RWPE2 (cell line): ENCODE measurements around the gene CD8B.
A peak's percentile ranks its signal among the peaks of the same experiment; 100 is the strongest.

ENCODE experiments used
- ATAC-seq: fragments of 200-7000 bp; cut with Tn5 transposase; 3 replicates; pipeline ENCODE4 v1.9.1; 2021; ENCODE audit warnings: low read depth
- DNase-seq: peaks from one replicate; pipeline ENCODE4 v3.0.0-alpha.2; 2020; ENCODE audit warnings: low spot score
- H3K27ac ChIP-seq: fragments of 450-650 bp; 2 replicates; pipeline ENCODE4 v1.5.1; 2017; ENCODE audit warnings: mild to moderate bottlenecking; ENCODE audit not compliant: poor library complexity, severe bottlenecking
- H3K27me3 ChIP-seq: fragments of 250-450 bp; sonication (Bioruptor Pico); 2 replicates; pipeline ENCODE4 v1.5.1; 2021; ENCODE audit warnings: mild to moderate bottlenecking, moderate library complexity; ENCODE audit not compliant: insufficient read depth, poor library complexity, severe bottlenecking
- H3K36me3 ChIP-seq: fragments of 250-450 bp; sonication (Bioruptor Pico); 2 replicates; pipeline ENCODE4 v1.5.1; 2020; ENCODE audit warnings: low read depth, mild to moderate bottlenecking, moderate library complexity
- H3K4me1 ChIP-seq: fragments of 250-450 bp; sonication (Bioruptor Pico); 2 replicates; pipeline ENCODE4 v1.5.1; 2021; ENCODE audit warnings: mild to moderate bottlenecking, moderate library complexity; ENCODE audit not compliant: insufficient read depth, poor library complexity, severe bottlenecking
- H3K4me3 ChIP-seq: fragments of 250-450 bp; sonication (Bioruptor Pico); 2 replicates; pipeline ENCODE4 v1.5.1; 2021; ENCODE audit warnings: mild to moderate bottlenecking, moderate library complexity; ENCODE audit not compliant: severe bottlenecking
- H3K9me3 ChIP-seq: fragments of 250-450 bp; sonication (Bioruptor Pico); 2 replicates; pipeline ENCODE4 v1.5.1; 2021; ENCODE audit warnings: mild to moderate bottlenecking, moderate library complexity; ENCODE audit not compliant: severe bottlenecking
- TF ChIP-seq, protein P1 (sequence below): fragments of 450-650 bp; IDR thresholded peaks from one replicate; pipeline ENCODE4 v1.5.1; 2017; ENCODE audit warnings: mild to moderate bottlenecking, moderate library complexity; ENCODE audit not compliant: poor library complexity, severe bottlenecking

Gene CD8B

DNA sequence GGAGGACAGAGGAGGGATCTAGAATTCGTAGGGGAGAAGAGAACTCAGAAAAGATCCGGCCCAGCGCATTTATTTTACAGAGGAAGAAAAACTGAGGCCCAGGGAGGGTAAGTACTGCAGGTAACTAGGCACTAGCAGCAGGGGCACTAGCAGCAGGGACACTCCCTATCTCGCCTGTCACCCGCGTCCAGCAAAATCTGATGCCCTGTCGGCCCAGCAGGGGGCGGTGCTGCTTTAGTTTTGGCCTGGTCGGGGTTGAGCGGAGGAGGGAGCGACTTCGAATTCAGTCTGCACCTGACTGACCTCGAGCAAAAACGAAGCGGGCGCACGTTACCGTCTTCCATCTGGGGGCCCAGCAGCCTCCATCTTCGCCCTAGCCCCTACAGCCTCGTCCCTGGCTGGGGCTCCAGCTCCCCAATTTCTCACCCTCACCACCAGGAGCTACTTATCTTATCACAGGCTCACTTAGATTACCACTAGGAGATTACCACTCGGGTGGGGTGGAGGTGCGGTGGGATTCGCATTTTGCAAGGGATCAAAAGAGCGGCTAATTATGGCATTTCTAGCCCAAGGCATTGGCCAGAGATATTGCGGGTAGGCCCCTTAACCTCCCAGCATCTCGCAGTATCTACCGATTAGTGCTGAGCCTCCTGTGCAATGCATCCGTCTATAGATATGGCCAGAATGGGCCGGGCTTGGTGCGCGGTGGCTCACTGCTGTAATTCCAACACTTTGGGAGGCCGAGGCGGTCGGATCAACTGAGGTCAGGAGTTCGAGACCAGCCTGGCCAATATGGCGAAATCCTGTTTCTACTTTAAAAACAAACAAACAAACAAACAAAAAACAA is 53.1 kb downstream of the CD8B start:
- Histone ChIP-seq H3K36me3 (no peaks in the 10 kb centered on the region), H3K27me3 (no peaks in the 10 kb centered on the region), H3K9me3 (no peaks in the 10 kb centered on the region), H3K27ac (no peak overlapping the region), H3K4me1 (no peaks in the 10 kb centered on the region), H3K4me3 (peak overlapping the region; percentile 40)
- DNase-seq (no peak), ATAC-seq (peak; percentile 84)
- TF ChIP-seq, protein P1, sequence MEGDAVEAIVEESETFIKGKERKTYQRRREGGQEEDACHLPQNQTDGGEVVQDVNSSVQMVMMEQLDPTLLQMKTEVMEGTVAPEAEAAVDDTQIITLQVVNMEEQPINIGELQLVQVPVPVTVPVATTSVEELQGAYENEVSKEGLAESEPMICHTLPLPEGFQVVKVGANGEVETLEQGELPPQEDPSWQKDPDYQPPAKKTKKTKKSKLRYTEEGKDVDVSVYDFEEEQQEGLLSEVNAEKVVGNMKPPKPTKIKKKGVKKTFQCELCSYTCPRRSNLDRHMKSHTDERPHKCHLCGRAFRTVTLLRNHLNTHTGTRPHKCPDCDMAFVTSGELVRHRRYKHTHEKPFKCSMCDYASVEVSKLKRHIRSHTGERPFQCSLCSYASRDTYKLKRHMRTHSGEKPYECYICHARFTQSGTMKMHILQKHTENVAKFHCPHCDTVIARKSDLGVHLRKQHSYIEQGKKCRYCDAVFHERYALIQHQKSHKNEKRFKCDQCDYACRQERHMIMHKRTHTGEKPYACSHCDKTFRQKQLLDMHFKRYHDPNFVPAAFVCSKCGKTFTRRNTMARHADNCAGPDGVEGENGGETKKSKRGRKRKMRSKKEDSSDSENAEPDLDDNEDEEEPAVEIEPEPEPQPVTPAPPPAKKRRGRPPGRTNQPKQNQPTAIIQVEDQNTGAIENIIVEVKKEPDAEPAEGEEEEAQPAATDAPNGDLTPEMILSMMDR: peak; percentile 84

DNA sequence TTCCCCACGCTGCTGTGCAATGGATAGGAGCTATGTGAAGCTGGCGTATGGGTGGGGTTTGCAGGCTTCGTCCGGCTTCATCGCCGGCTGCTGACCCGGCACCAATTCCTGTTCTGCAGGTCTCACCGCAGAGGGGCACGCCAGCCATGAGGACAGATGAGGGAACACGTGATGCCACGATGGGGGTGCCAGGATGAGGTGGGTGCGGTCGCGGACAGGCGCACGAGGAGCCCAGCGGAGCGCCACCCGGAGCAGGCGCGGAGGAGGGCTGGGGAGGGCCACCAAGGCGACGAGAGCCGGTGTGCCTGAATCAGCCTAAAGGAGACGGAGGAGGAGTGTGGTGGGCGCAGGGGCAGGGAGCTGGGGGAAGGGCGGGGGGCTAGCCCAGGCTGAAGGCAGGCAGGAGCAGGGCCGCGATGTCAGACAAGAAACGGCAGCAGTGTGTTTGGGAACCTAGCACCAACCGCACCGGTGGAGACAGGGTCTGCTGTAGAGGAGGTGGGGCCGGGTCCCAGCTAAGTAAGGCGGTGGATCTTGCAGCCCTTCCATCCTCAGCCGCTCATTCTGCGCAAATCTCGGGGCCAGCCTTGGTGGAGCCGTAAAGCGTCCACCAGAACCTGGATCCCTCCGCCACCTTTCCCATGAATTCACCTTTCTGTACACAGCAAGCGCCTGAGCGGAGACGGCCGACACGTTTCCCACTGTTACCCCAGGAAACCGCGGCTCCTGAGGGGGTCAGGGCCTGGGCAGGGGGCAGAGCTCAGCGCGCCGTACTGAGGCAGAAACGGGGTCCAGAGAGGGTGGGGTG is 54.0 kb downstream of the CD8B start:
- DNase-seq (no peak), ATAC-seq (peak; percentile 76)
- no peaks in the 10 kb centered on the region for H3K36me3 ChIP-seq
- no peaks in the 10 kb centered on the region for H3K27me3 ChIP-seq
- no peaks in the 10 kb centered on the region for H3K4me1 ChIP-seq
- TF ChIP-seq, protein P1: no peak
- no peaks in the 10 kb centered on the region for H3K9me3 ChIP-seq
- H3K27ac ChIP-seq: no peak overlapping the region
- H3K4me3 ChIP-seq: peak overlapping the region; percentile 40

DNA sequence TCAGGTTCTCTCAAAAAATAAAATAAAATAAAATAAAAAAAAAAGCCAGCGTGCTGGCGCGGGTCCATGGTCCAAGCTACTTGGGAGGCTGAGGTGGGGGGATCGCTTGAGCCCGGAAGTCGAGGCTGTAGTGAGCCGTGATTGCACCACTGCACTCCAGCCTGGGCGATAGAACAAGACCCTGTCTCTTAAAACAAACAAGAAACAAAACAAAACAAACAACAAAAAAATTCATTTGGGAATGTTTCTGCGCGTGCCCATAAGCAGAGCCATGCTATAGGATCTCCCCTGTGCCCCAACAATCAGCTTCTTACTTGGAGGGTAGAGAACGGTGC is 54.6 kb downstream of the CD8B start:
- no peak for ATAC-seq
- Histone ChIP-seq H3K4me1 (no peaks in the 10 kb centered on the region), H3K4me3 (peak overlapping the region; percentile 40), H3K36me3 (no peaks in the 10 kb centered on the region), H3K27me3 (no peaks in the 10 kb centered on the region), H3K9me3 (no peaks in the 10 kb centered on the region), H3K27ac (no peak overlapping the region)
- no peak for DNase-seq
- TF ChIP-seq, protein P1: no peak

DNA sequence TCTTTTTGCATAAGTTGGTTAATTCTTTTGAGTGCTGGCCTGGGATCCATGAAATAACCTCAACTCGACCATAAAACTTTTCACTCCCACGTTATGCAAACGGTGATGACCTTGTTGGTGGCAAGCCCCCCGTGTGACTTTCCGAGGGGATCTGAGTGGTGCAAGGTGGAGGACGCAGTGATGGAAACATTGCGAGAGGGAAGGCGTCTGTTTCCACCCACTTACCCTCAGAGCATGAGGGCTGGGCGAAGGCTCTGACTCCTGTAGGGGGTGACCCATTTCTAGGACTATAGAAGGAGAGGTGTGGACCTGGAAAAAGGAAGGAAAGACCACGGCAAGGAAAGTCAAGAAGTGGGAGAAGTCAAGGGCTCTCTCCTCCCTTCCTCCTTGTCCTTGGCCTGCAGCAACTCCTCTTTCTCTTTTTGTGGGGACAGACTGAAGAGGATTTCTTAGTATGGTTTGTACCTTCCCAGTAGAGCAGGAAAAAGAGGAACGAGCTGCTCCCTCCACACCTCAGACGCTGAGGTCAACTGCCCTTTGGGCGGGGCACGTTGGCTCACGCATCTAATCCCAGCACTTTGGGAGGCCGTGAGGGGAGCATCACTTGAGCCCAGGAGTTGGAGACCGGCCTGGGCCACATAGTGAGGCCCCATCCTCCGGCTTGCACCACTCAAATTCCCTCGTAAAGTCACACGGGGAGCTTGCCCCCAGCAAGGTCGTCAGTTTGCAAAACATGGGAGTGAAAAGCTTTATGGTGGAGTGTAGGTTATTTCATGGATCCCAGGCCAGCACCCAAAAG is 55.4 kb downstream of the CD8B start:
- ATAC-seq: no peak
- no peaks in the 10 kb centered on the region for H3K4me1 ChIP-seq
- no peaks in the 10 kb centered on the region for H3K27me3 ChIP-seq
- H3K27ac ChIP-seq: no peak overlapping the region
- TF ChIP-seq, protein P1: no peak
- H3K36me3 ChIP-seq: no peaks in the 10 kb centered on the region
- no peaks in the 10 kb centered on the region for H3K9me3 ChIP-seq
- DNase-seq: no peak
- no peak overlapping the region for H3K4me3 ChIP-seq
